Gastrocnemius medialis (tissue), 4 donors: ENCODE data around the gene CD79A. TPM values are rescaled to one million over a fixed set of nuclear protein-coding genes. Genes with fewer than 3 reads are reported as not detected.

Experiments
- ATAC-seq, 2 donors: fragments of 150-250 bp; one replicate each; pipeline ENCODE4 v1.9.1; 2016
- DNase-seq, 2 donors: peaks; one replicate each; pipeline ENCODE4 v3.0.0-alpha.2; 2019
- H3K27ac ChIP-seq, 4 donors: fragments of 200-600 bp; sonication (generic); 1 replicate in 1 of 4; 2 replicates in 3 of 4; pipeline ENCODE4 v1.5.1; 2016 to 2018; ENCODE audit warnings: mild to moderate bottlenecking in 2 of 4, moderate library complexity in 1 of 4
- H3K27me3 ChIP-seq, 3 donors: fragments of 200-600 bp; sonication (generic) in 2 of 3; 1 replicate in 1 of 3; 2 replicates in 2 of 3; pipeline versions ENCODE4 v1.5.1 to v1.6.0; 2016 to 2019; ENCODE audit warnings: mild to moderate bottlenecking in 1 of 3, moderate library complexity in 1 of 3
- H3K36me3 ChIP-seq, 2 donors: fragments of 200-600 bp; sonication (generic) in 1 of 2; one replicate each; pipeline ENCODE4 v1.5.1; 2017 to 2018
- H3K4me1 ChIP-seq, 2 donors: fragments of 200-600 bp; sonication (generic) in 1 of 2; one replicate each; pipeline ENCODE4 v1.5.1; 2016 to 2017; ENCODE audit warnings: mild to moderate bottlenecking in 2 of 2
- H3K4me3 ChIP-seq, 4 donors: fragments of 200-600 bp; sonication (generic) in 3 of 4; 1 replicate in 1 of 4; 2 replicates in 3 of 4; pipeline ENCODE4 v1.5.1; 2016 to 2019; ENCODE audit warnings: mild to moderate bottlenecking in 2 of 4
- H3K9me3 ChIP-seq, 3 donors: fragments of 200-600 bp; sonication (generic) in 2 of 3; 1 replicate in 1 of 3; 2 replicates in 2 of 3; pipeline ENCODE4 v1.5.1; 2016 to 2019
- POLR2A ChIP-seq, 2 donors: fragments of 450-650 bp; IDR thresholded peaks; one replicate each; pipeline ENCODE4 v1.6.1; 2017; ENCODE audit warnings: antibody characterized with exemption in 2 of 2, mild to moderate bottlenecking in 2 of 2, moderate library complexity in 2 of 2
- in situ Hi-C, 4 donors: fragments of 200-750 bp; cut with MboI; loops; one replicate each; pipeline versions ENCODE4 v1.15.0 to v1.8.0; 2017; ENCODE audit warnings: low sequenced_read_pairs in 4 of 4
- intact Hi-C: fragments of 100-400 bp; cut with DNase I; formaldehyde crosslinking; loops from one replicate; pipeline ENCODE4 v1.15.1; 2023; ENCODE audit warnings: low total_unique reads
- total RNA-seq, 4 donors: library from RNA; depleted of rRNA; stranded (reverse); fragments of >200 nt; gene quantifications; one replicate each; pipeline versions ENCODE4 v1.1.0 to v1.2.3, GENCODE V29; 2016
- TF ChIP-seq, protein P1 (sequence below), 5 experiments: fragments of 450-650 bp in 3 of 5; fragments of 200-600 bp in 2 of 5; sonication (generic) in 2 of 5; IDR thresholded peaks in 4 of 5; conservative IDR thresholded peaks in 1 of 5; 1 replicate in 4 of 5; 2 replicates in 1 of 5; pipeline ENCODE4 v1.5.1; 2016 to 2019; ENCODE audit warnings: antibody characterized with exemption in 5 of 5, mild to moderate bottlenecking in 3 of 5, moderate library complexity in 3 of 5

The CD79A gene
- total RNA-seq, 4 donors from 2014 or later: 0.20 TPM; not detected in 3

DNA sequence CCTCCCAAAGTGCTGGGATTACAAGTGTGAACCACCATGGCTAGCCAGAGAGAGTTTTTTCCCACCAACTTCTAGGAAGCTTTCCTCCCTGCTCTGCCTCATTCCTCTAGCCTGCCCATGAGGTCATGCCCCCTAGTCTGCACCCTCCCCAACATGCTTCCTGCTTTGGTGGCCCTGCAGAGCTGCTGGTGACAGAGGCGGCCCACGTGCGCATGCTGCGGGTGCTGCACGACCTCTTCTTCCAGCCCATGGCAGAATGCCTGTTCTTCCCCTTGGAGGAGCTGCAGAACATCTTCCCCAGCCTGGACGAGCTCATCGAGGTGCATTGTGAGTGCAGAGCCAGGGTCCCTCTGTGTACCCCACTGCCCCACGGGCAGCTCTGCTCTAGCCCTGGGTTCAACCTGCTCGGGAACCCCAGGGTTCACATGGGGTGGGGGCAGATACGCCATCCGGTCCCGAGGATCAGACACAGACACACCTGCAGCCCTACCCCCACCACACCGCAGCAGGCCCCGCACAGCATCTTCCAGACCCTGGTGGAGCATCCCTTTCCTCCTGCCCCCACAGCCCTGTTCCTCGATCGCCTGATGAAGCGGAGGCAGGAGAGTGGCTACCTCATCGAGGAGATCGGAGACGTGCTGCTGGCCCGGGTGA, 24.8 kb downstream of the CD79A start:
- in situ Hi-C loops: no loop called here
- TF ChIP-seq POLR2A (IDR thresholded peaks at IDR 0.05): no peak
- TF ChIP-seq, protein P1, sequence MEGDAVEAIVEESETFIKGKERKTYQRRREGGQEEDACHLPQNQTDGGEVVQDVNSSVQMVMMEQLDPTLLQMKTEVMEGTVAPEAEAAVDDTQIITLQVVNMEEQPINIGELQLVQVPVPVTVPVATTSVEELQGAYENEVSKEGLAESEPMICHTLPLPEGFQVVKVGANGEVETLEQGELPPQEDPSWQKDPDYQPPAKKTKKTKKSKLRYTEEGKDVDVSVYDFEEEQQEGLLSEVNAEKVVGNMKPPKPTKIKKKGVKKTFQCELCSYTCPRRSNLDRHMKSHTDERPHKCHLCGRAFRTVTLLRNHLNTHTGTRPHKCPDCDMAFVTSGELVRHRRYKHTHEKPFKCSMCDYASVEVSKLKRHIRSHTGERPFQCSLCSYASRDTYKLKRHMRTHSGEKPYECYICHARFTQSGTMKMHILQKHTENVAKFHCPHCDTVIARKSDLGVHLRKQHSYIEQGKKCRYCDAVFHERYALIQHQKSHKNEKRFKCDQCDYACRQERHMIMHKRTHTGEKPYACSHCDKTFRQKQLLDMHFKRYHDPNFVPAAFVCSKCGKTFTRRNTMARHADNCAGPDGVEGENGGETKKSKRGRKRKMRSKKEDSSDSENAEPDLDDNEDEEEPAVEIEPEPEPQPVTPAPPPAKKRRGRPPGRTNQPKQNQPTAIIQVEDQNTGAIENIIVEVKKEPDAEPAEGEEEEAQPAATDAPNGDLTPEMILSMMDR (IDR thresholded peaks at IDR 0.05 in 4 of 5, conservative IDR thresholded peaks at IDR 0.05 in 1 of 5): no peak
- H3K27me3 ChIP-seq: no peaks in the 10 kb centered on the region
- H3K36me3 ChIP-seq: peaks cover 0 to 83% of the 10 kb centered on the region in 2 donors
- ATAC-seq: no peak
- H3K27ac ChIP-seq: no peak overlapping the region
- H3K4me1 ChIP-seq: no peaks in the 10 kb centered on the region
- intact Hi-C loops: no loop called here
- no peak for DNase-seq
- no peak overlapping the region for H3K4me3 ChIP-seq
- H3K9me3 ChIP-seq: no peaks in the 10 kb centered on the region

DNA sequence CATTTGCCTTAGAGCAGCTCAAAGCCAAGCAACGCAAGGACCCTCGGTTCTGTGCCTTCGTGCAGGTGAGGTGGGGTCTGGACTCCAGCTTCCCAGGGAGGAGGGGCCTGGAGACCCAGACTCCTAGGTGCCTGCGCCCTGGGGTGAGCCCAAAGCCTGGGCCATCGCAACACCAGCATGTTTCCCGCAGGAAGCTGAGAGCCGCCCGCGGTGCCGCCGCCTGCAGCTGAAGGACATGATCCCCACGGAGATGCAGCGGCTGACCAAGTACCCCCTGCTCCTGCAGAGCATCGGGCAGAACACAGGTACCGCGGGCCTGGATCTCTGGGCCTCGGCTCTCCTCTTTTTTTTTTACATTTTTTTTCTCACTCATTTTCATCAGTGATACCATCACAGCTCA, 25.5 kb downstream of the CD79A start:
- no peak for TF ChIP-seq POLR2A (IDR thresholded peaks at IDR 0.05)
- TF ChIP-seq, protein P1 (IDR thresholded peaks at IDR 0.05 in 4 of 5, conservative IDR thresholded peaks at IDR 0.05 in 1 of 5): no peak
- no peak for DNase-seq
- in situ Hi-C loops: no loop called here
- Histone ChIP-seq H3K27me3 (no peaks in the 10 kb centered on the region), H3K4me1 (no peaks in the 10 kb centered on the region), H3K9me3 (no peaks in the 10 kb centered on the region), H3K4me3 (no peak overlapping the region), H3K36me3 (peaks cover 0 to 83% of the 10 kb centered on the region in 2 donors), H3K27ac (no peak overlapping the region)
- no peak for ATAC-seq
- intact Hi-C loops: no loop called here

DNA sequence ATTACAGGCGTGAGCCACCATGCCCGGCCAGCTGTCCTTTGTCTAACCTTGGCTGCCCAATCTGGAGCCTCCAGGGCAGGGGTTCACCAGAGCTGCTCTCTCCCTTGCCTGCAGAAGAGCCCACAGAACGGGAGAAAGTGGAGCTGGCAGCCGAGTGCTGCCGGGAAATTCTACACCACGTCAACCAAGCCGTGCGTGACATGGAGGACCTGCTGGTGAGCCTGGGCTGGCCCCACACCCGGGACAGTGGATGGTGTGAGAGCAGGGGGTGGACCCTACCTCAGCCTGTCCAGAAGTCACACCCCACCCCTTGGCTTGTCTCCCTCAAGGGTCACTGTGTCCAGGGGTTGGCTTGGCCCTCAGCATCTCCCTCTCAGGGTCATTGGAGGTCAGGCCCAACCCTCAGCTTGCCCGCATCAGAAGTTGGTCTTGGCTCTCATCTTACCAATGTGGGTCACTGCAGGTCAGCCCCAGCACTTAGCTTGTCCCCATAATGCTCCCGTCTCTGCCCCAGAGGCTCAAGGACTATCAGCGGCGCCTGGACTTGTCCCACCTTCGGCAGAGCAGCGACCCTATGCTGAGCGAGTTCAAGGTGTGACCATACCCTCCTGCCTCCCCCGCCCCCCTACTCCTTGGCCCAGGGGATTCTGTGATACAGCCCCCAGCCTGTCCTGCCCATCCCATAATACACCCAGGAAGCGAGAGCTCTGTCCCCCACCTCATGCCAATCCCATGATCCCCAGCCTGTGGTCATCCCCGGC, 26.3 kb downstream of the CD79A start:
- H3K4me1 ChIP-seq: no peaks in the 10 kb centered on the region
- DNase-seq: no peak
- H3K36me3 ChIP-seq: peaks cover 0 to 75% of the 10 kb centered on the region in 2 donors
- in situ Hi-C loops: no loop called here
- intact Hi-C loops: no loop called here
- no peak overlapping the region for H3K27ac ChIP-seq
- H3K4me3 ChIP-seq: no peak overlapping the region
- ATAC-seq: no peak
- no peaks in the 10 kb centered on the region for H3K27me3 ChIP-seq
- no peaks in the 10 kb centered on the region for H3K9me3 ChIP-seq
- TF ChIP-seq POLR2A (IDR thresholded peaks at IDR 0.05): no peak
- TF ChIP-seq, protein P1 (IDR thresholded peaks at IDR 0.05 in 4 of 5, conservative IDR thresholded peaks at IDR 0.05 in 1 of 5): no peak

DNA sequence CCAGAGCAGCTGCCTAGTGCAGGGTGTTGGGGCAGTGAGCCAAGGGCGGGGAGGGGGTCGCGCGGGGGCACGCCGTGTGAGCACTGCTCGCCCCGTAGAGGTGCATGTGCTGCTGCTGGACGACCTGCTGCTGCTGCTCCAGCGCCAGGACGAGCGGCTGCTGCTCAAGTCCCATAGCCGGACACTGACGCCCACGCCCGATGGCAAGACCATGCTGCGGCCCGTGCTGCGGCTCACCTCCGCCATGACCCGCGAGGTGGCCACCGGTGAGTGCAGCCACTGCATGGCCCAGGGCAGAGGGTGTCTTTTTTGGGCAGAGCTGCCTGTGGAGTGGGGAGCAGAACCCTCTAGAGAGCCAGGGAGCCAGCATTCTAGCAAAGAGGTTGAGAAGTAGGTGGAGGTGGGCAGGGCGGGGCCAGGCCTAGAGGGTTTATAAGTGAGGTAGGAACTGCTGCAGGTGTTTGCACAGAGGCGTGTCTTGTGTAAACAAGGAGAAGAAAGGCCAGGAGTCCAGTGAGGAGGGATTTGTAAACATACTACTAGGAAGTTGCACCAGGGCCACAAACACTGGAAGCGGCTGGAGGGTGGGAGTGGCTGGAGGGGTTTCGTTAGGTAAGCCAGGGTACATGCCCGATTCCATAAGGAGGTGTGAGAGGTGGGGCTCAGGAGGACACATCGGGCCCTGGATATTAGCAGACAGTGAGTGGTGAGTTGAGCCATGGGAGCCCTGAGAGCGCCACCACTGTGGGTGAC, 27.2 kb downstream of the CD79A start:
- in situ Hi-C loops (no loop called here), intact Hi-C loops (no loop called here)
- ATAC-seq: no peak
- no peak for DNase-seq
- Histone ChIP-seq H3K27ac (no peak overlapping the region), H3K36me3 (peaks cover 0 to 66% of the 10 kb centered on the region in 2 donors), H3K27me3 (no peaks in the 10 kb centered on the region), H3K4me1 (no peaks in the 10 kb centered on the region), H3K9me3 (no peaks in the 10 kb centered on the region), H3K4me3 (no peak overlapping the region)
- TF ChIP-seq, protein P1 (IDR thresholded peaks at IDR 0.05 in 4 of 5, conservative IDR thresholded peaks at IDR 0.05 in 1 of 5): no peak
- no peak for TF ChIP-seq POLR2A (IDR thresholded peaks at IDR 0.05)
